ENCODE measurements around the gene SRCAP.

The SRCAP gene

GRCh38 chr16:30728321-30728720, 29.4 kb downstream of the SRCAP start:
- in situ Hi-C loops (cut with MboI; ENCODE audit: low sequenced_read_pairs) = no loop called here

- in situ Hi-C loops (cut with MboI; ENCODE audit: low sequenced_read_pairs) = no loop called here
Observed at GRCh38 chr16:30728899-30729672, 30.1 kb downstream of the SRCAP start.

GRCh38 chr16:30731411-30731810, 32.4 kb downstream of the SRCAP start:
- in situ Hi-C loops (cut with MboI; ENCODE audit: low sequenced_read_pairs) = no loop called here

GRCh38 chr16:30736995-30737793, 38.2 kb downstream of the SRCAP start:
- in situ Hi-C loops (cut with MboI; ENCODE audit: low sequenced_read_pairs) = no loop called here

GRCh38 chr16:30737794-30738648, 39.0 kb downstream of the SRCAP start:
- in situ Hi-C loops (cut with MboI; ENCODE audit: low sequenced_read_pairs) = no loop called here

- in situ Hi-C loops (cut with MboI; ENCODE audit: low sequenced_read_pairs) = no loop called here
Observed at GRCh38 chr16:30738984-30739951, 40.3 kb downstream of the SRCAP start.

- in situ Hi-C loops (cut with MboI; ENCODE audit: low sequenced_read_pairs) = no loop called here
Observed at GRCh38 chr16:30740364-30741251, 41.6 kb downstream of the SRCAP start.

- in situ Hi-C loops (cut with MboI; ENCODE audit: low sequenced_read_pairs) = no loop called here
Observed at GRCh38 chr16:30741461-30741914, 42.5 kb downstream of the SRCAP start.

GRCh38 chr16:30743716-30744115, 44.7 kb downstream of the SRCAP start:
- in situ Hi-C loops (cut with MboI; ENCODE audit: low sequenced_read_pairs) = no loop called here

- in situ Hi-C loops (cut with MboI; ENCODE audit: low sequenced_read_pairs) = no loop called here
Observed at GRCh38 chr16:30744183-30744582, 45.2 kb downstream of the SRCAP start.

- in situ Hi-C loops (cut with MboI; ENCODE audit: low sequenced_read_pairs) = no loop called here
Observed at GRCh38 chr16:30745082-30745481, 46.1 kb downstream of the SRCAP start.

GRCh38 chr16:30746638-30747175, 47.7 kb downstream of the SRCAP start:
- in situ Hi-C loops (cut with MboI; ENCODE audit: low sequenced_read_pairs) = no loop called here

- in situ Hi-C loops (cut with MboI; ENCODE audit: low sequenced_read_pairs) = no loop called here
Observed at GRCh38 chr16:30747331-30747730, 48.4 kb downstream of the SRCAP start.

GRCh38 chr16:30747799-30748633, 49.0 kb downstream of the SRCAP start, which contains the start of gene PHKG2:
TSS of gene PHKG2 (plus strand) at chr16:30748425. CDS start at chr16:30748821, 396 bp downstream.
- in situ Hi-C loops (cut with MboI; ENCODE audit: low sequenced_read_pairs) = no loop called here

GRCh38 chr16:30748634-30749445, 49.9 kb downstream of the SRCAP start:
- in situ Hi-C loops (cut with MboI; ENCODE audit: low sequenced_read_pairs) = no loop called here

GRCh38 chr16:30750201-30750600, 51.2 kb downstream of the SRCAP start:
- in situ Hi-C loops (cut with MboI; ENCODE audit: low sequenced_read_pairs) = no loop called here
